ENCODE data around the gene PAGE1.

DNA sequence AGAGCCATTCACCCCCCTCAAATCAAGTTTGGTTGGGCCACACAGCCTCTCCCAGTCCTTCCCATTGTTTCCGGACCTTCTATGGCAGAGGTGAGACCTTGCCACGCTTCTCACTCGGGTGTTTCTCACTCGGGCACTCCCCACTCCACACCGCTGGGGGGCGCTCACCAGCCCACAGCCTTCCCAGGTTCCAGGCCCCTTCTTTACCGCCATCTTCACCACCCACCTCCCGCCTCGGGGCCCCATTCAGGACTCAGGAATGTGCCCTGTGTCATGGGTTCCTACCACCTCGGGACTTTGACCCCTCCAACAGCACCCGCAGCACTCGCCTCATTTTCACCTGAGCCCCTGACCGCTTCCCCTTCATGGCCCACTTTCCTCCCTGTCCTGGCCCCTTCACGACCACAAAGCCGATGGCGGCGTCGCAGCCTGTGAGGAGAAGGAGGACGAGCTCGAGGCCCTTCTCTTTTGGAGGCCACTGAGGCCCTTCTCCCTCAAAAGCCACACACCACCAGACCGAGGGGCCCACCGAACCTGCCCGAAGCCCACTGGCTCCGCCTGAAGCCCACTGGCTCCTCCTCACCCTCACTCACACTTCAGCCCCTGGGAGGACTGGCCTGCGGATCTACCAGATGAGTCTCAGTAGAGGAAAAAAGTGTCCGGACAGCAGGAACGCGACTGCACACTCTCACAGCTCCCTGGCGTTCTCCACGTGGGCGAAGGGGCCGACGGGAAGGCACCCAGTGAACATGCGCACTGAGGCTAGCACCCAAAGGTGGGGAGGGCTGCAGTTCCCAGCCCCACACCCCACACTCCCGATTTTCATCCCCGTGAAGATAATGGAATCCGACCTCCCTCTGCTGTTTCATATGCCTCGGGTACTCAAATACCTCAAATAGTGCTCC, at the start of gene PAGE1:
- TF ChIP-seq CTCF (conservative IDR thresholded peaks at IDR 0.05) = no peak
- TF ChIP-seq EZH2 (IDR thresholded peaks at IDR 0.05; ENCODE audit: low read depth) = no peak

All from PC-9 (cell line).